A549 (cell line): Measurements from ENCODE around the gene IL18RAP. TPM values are rescaled to one million over a fixed set of nuclear protein-coding genes. Genes with fewer than 3 reads are reported as not detected.

ENCODE experiments used
- ATAC-seq, 2 experiments: fragments of 200-7000 bp in 1 of 2; fragments of >200 bp in 1 of 2; cut with Nextera tagmentation in 1 of 2; cut with Tn5 transposase in 1 of 2; 3 replicates each; pipeline versions ENCODE4 v1.8.0 to v1.9.1; 2018 to 2020; ENCODE audit warnings: mild to moderate bottlenecking in 1 of 2, moderate library complexity in 1 of 2
- CTCF ChIA-PET: fragments of 300-600 bp; sonication (Branson Sonifier 250); formaldehyde crosslinking; extraction: SDS; loops from one replicate; lab custom pipeline; 2021; ENCODE audit warnings: antibody characterized with exemption, inconsistent platforms; lab: Yijun Ruan, JAX
- POLR2A ChIA-PET: fragments of 350-600 bp; formaldehyde crosslinking; extraction: SDS; loops from one replicate; lab custom pipeline; 2021; ENCODE audit warnings: antibody characterized with exemption, inconsistent platforms; lab: Yijun Ruan, JAX
- DNase-seq, 2 experiments: peaks; one replicate each; pipeline versions ENCODE4 v3.0.0 to v3.0.0-alpha.2; 2011 to 2016; ENCODE audit warnings: low read depth in 1 of 2, low spot score in 1 of 2
- FAIRE-seq: peaks from 2 replicates; lab custom pipeline; 2011; peaks lifted over from hg19 to GRCh38; lab: Jason Lieb, UNC
- H3K27ac ChIP-seq, 2 experiments: fragments of >200 bp; sonication (Bioruptor Twin); formaldehyde crosslinking; 3 replicates each; pipeline ENCODE4 v1.5.1; 2016 to 2017
- H3K4me1 ChIP-seq: fragments of >200 bp; sonication (Bioruptor Twin); formaldehyde crosslinking; 3 replicates; pipeline ENCODE4 v1.6.1; 2016
- H3K4me2 ChIP-seq: fragments of >200 bp; sonication (Bioruptor Twin); formaldehyde crosslinking; 3 replicates; pipeline ENCODE4 v1.6.1; 2016
- H3K4me3 ChIP-seq: fragments of >200 bp; sonication (Bioruptor Twin); formaldehyde crosslinking; 3 replicates; pipeline ENCODE4 v1.5.1; 2016
- H3K9me3 ChIP-seq: fragments of >200 bp; sonication (Bioruptor Twin); formaldehyde crosslinking; 3 replicates; pipeline ENCODE4 v1.6.1; 2016
- ATOH8 ChIP-seq: fragments of 250-450 bp; sonication (Bioruptor Pico); IDR thresholded peaks from 2 replicates; pipeline ENCODE4 v1.5.0; 2020; ENCODE audit warnings: low read depth, mild to moderate bottlenecking, moderate library complexity
- CBX2 ChIP-seq: fragments of 200-600 bp; sonication (generic); IDR thresholded peaks from 2 replicates; pipeline ENCODE4 v1.6.1; 2016; ENCODE audit warnings: low read depth, mild to moderate bottlenecking, borderline replicate concordance
- CBX8 ChIP-seq: fragments of 200-600 bp; sonication (generic); IDR thresholded peaks from 2 replicates; pipeline ENCODE4 v1.6.1; 2016
- CHD4 ChIP-seq: fragments of 200-600 bp; sonication (generic); IDR thresholded peaks from 2 replicates; pipeline ENCODE4 v1.6.1; 2016; ENCODE audit warnings: antibody characterized with exemption, mild to moderate bottlenecking, borderline replicate concordance
- E2F6 ChIP-seq: IDR thresholded peaks from 2 replicates; pipeline ENCODE4 v1.6.1; 2012; ENCODE audit warnings: low read depth, borderline replicate concordance
- EHF ChIP-seq: fragments of 250-450 bp; sonication (Bioruptor Pico); IDR thresholded peaks from 2 replicates; pipeline ENCODE4 v1.5.0; 2020; ENCODE audit warnings: mild to moderate bottlenecking
- EHMT2 ChIP-seq: fragments of 200-600 bp; sonication (generic); IDR thresholded peaks from 2 replicates; pipeline ENCODE4 v1.6.1; 2016; ENCODE audit warnings: antibody characterized with exemption, low read depth, mild to moderate bottlenecking, moderate library complexity
- EP300 ChIP-seq, 2 experiments: fragments of >200 bp; sonication (Bioruptor Twin); formaldehyde crosslinking; IDR thresholded peaks; 2 replicates in 1 of 2; 3 replicates in 1 of 2; pipeline ENCODE4 v1.6.1; 2016 to 2017
- FOXS1 ChIP-seq: fragments of 250-450 bp; sonication (Bioruptor Pico); IDR thresholded peaks from 2 replicates; pipeline ENCODE4 v1.5.0; 2020; ENCODE audit warnings: mild to moderate bottlenecking, moderate library complexity
- HEYL ChIP-seq: fragments of 250-450 bp; sonication (Bioruptor Pico); IDR thresholded peaks from 2 replicates; pipeline ENCODE4 v1.8.0; 2021; ENCODE audit warnings: mild to moderate bottlenecking, moderate library complexity
- JUN ChIP-seq, 2 experiments: fragments of >200 bp; sonication (Bioruptor Twin); formaldehyde crosslinking; IDR thresholded peaks; 2 replicates in 1 of 2; 3 replicates in 1 of 2; pipeline ENCODE4 v1.6.1; 2016 to 2017
- MAZ ChIP-seq: fragments of 150-350 bp; IDR thresholded peaks from 2 replicates; pipeline ENCODE4 v1.6.1; 2014; ENCODE audit warnings: antibody characterized with exemption, low read depth, low read length, borderline replicate concordance
- NFE2L2 ChIP-seq: fragments of 150-350 bp; conservative IDR thresholded peaks from 2 replicates; pipeline ENCODE4 v1.6.1; 2014; ENCODE audit warnings: low read length
- PHF8 ChIP-seq: fragments of 200-600 bp; sonication (generic); IDR thresholded peaks from 2 replicates; pipeline ENCODE4 v1.6.1; 2016; ENCODE audit warnings: low read depth, mild to moderate bottlenecking, antibody characterized with exemption, moderate library complexity, borderline replicate concordance
- RAD21 ChIP-seq, 2 experiments: fragments of >200 bp in 1 of 2; sonication (Bioruptor Twin) in 1 of 2; formaldehyde crosslinking in 1 of 2; IDR thresholded peaks in 1 of 2; conservative IDR thresholded peaks in 1 of 2; 2 replicates in 1 of 2; 3 replicates in 1 of 2; pipeline ENCODE4 v1.6.1; 2012 to 2018; ENCODE audit warnings: inconsistent platforms in 1 of 2
- RCOR1 ChIP-seq: fragments of 150-350 bp; IDR thresholded peaks from 2 replicates; pipeline ENCODE4 v1.6.1; 2014; ENCODE audit warnings: antibody characterized with exemption, low read length, low read depth
- SREBF2 ChIP-seq: fragments of 450-650 bp; IDR thresholded peaks from 2 replicates; pipeline ENCODE4 v1.6.1; 2014; ENCODE audit warnings: mild to moderate bottlenecking, moderate library complexity
- TFCP2L1 ChIP-seq: fragments of 250-450 bp; sonication (Bioruptor Pico); IDR thresholded peaks from 2 replicates; pipeline ENCODE4 v1.5.0; 2021; ENCODE audit warnings: mild to moderate bottlenecking
- ZFP36 ChIP-seq: fragments of 450-650 bp; IDR thresholded peaks from 2 replicates; pipeline ENCODE4 v1.6.1; 2014; ENCODE audit warnings: borderline replicate concordance; ENCODE audit not compliant: partially characterized antibody
- WGBS: methylation state at CpG from one replicate; pipeline ENCODE4 v1.1.6; 2017; ENCODE audit errors: missing lambda C conversion rate; 5-methylcytosine and 5-hydroxymethylcytosine counted together
- polyA plus RNA-seq, 4 experiments: library from polyadenylated mRNA; depleted of rRNA in 3 of 4; stranded (reverse); fragments of >200 nt; fragmentation: RNase III in 1 of 4; extraction: RNeasy Plus Mini Kit Qiagen cat#74134 plus additional on column Dnase treatment in 1 of 4; gene quantifications; 2 replicates in 3 of 4; 3 replicates in 1 of 4; pipeline ENCODE4 v1.2.3, GENCODE V29; 2011 to 2017
- TF ChIP-seq, protein P1 (sequence below): IDR thresholded peaks from 2 replicates; pipeline ENCODE4 v1.6.1; 2012
- TF ChIP-seq, protein P2 (sequence below): fragments of 250-450 bp; sonication (Bioruptor Pico); IDR thresholded peaks from 2 replicates; pipeline ENCODE4 v1.5.0; 2021; ENCODE audit warnings: mild to moderate bottlenecking, moderate library complexity, borderline replicate concordance
- TF ChIP-seq, protein P3 (sequence below): fragments of 200-600 bp; sonication (generic); IDR thresholded peaks from 2 replicates; pipeline ENCODE4 v1.6.1; 2016; ENCODE audit warnings: antibody characterized with exemption, mild to moderate bottlenecking, moderate library complexity

The IL18RAP gene
- polyA plus RNA-seq, 2 of the 4 experiments (the other 2 are of a cell fraction), result 0.04 TPM; not detected in 1

- no peak overlapping the region for H3K4me2 ChIP-seq
- ChIA-PET POLR2A (no interaction called here), CTCF (no interaction called here)
- no peaks in the 10 kb centered on the region for H3K9me3 ChIP-seq
- no peak for DNase-seq
- no peak for ATAC-seq
- no peak overlapping the region for H3K27ac ChIP-seq
- no peak for FAIRE-seq
- H3K4me1 ChIP-seq, result no peaks in the 10 kb centered on the region
- H3K4me3 ChIP-seq, result no peak overlapping the region
- WGBS, result 8% methylated on average over 1 of the region's 1 CpG
- no peak for TF ChIP-seq PHF8
- no peak for TF ChIP-seq EP300 (IDR thresholded peaks at IDR 0.05)
- TF ChIP-seq RCOR1, result no peak
- no peak for TF ChIP-seq MAZ
- no peak for TF ChIP-seq RAD21 (conservative IDR thresholded peaks at IDR 0.05 in 1 of 2, IDR thresholded peaks at IDR 0.05 in 1 of 2)
- TF ChIP-seq HEYL (CRISPR knock-in tag), result no peak
- no peak for TF ChIP-seq CBX2
- no peak for TF ChIP-seq ZFP36
- no peak for TF ChIP-seq SREBF2
- no peak for TF ChIP-seq CHD4
- TF ChIP-seq, protein P1, sequence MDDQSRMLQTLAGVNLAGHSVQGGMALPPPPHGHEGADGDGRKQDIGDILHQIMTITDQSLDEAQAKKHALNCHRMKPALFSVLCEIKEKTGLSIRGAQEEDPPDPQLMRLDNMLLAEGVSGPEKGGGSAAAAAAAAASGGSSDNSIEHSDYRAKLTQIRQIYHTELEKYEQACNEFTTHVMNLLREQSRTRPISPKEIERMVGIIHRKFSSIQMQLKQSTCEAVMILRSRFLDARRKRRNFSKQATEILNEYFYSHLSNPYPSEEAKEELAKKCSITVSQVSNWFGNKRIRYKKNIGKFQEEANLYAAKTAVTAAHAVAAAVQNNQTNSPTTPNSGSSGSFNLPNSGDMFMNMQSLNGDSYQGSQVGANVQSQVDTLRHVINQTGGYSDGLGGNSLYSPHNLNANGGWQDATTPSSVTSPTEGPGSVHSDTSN, result no peak
- no peak for TF ChIP-seq CBX8
- TF ChIP-seq EHMT2, result no peak
- no peak for TF ChIP-seq TFCP2L1 (CRISPR knock-in tag)
- no peak for TF ChIP-seq ATOH8
- TF ChIP-seq JUN (IDR thresholded peaks at IDR 0.05), result no peak
- no peak for TF ChIP-seq E2F6
- TF ChIP-seq NFE2L2, result no peak
- TF ChIP-seq, protein P2, sequence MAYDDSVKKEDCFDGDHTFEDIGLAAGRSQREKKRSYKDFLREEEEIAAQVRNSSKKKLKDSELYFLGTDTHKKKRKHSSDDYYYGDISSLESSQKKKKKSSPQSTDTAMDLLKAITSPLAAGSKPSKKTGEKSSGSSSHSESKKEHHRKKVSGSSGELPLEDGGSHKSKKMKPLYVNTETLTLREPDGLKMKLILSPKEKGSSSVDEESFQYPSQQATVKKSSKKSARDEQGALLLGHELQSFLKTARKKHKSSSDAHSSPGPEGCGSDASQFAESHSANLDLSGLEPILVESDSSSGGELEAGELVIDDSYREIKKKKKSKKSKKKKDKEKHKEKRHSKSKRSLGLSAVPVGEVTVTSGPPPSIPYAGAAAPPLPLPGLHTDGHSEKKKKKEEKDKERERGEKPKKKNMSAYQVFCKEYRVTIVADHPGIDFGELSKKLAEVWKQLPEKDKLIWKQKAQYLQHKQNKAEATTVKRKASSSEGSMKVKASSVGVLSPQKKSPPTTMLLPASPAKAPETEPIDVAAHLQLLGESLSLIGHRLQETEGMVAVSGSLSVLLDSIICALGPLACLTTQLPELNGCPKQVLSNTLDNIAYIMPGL (CRISPR knock-in tag), result no peak
Observed at GRCh38 chr2:102392942-102393341, 30.0 kb upstream of the IL18RAP start.

- no peaks in the 10 kb centered on the region for H3K4me1 ChIP-seq
- H3K9me3 ChIP-seq, result no peaks in the 10 kb centered on the region
- FAIRE-seq (no peak), DNase-seq (no peak), ATAC-seq (no peak)
- ChIA-PET CTCF (no interaction called here), POLR2A (no interaction called here)
- TF ChIP-seq FOXS1 (CRISPR knock-in tag) (no peak), EHF (CRISPR knock-in tag) (no peak)
- TF ChIP-seq, protein P3, sequence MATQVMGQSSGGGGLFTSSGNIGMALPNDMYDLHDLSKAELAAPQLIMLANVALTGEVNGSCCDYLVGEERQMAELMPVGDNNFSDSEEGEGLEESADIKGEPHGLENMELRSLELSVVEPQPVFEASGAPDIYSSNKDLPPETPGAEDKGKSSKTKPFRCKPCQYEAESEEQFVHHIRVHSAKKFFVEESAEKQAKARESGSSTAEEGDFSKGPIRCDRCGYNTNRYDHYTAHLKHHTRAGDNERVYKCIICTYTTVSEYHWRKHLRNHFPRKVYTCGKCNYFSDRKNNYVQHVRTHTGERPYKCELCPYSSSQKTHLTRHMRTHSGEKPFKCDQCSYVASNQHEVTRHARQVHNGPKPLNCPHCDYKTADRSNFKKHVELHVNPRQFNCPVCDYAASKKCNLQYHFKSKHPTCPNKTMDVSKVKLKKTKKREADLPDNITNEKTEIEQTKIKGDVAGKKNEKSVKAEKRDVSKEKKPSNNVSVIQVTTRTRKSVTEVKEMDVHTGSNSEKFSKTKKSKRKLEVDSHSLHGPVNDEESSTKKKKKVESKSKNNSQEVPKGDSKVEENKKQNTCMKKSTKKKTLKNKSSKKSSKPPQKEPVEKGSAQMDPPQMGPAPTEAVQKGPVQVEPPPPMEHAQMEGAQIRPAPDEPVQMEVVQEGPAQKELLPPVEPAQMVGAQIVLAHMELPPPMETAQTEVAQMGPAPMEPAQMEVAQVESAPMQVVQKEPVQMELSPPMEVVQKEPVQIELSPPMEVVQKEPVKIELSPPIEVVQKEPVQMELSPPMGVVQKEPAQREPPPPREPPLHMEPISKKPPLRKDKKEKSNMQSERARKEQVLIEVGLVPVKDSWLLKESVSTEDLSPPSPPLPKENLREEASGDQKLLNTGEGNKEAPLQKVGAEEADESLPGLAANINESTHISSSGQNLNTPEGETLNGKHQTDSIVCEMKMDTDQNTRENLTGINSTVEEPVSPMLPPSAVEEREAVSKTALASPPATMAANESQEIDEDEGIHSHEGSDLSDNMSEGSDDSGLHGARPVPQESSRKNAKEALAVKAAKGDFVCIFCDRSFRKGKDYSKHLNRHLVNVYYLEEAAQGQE, result no peak
- 57% methylated on average over 2 of the region's 2 CpGs for WGBS
- no peak overlapping the region for H3K4me2 ChIP-seq
- H3K4me3 ChIP-seq, result no peak overlapping the region
- no peak overlapping the region for H3K27ac ChIP-seq
Observed at GRCh38 chr2:102396012-102396411, 26.9 kb upstream of the IL18RAP start.
